Measurements from ENCODE around the gene OR10G7. TPM values are rescaled to one million over a fixed set of nuclear protein-coding genes. Genes with fewer than 3 reads are reported as not detected.

OR10G7 gene
- total and polyA plus RNA-seq, 2 donors (not counting 3 experiments of a cell fraction or from before 2014, with no cell fraction given) = not detected

- no peaks in the 10 kb centered on the region for H3K9me3 ChIP-seq (replicated peaks; ENCODE audit: control insufficient read depth, insufficient read depth, low read length)
- no peaks in the 10 kb centered on the region for H3K4me1 ChIP-seq (ENCODE audit: control insufficient read depth, extremely low read depth, insufficient read depth, low read length)
- no peak overlapping the region for H2AFZ ChIP-seq (ENCODE audit: low read depth, low read length)
- H3K4me2 ChIP-seq (ENCODE audit: insufficient read depth, low read length) = no peak overlapping the region
- H3K36me3 ChIP-seq (ENCODE audit: control insufficient read depth in 2 of 2, extremely low read depth in 1 of 2, insufficient read depth in 2 of 2, low read length in 2 of 2) = no peaks in the 10 kb centered on the region
- intact Hi-C loops (cut with micrococcal nuclease) = no loop called here
- H4K20me1 ChIP-seq (replicated peaks; ENCODE audit: control insufficient read depth, extremely low read depth, insufficient read depth, low read length) = no peaks in the 10 kb centered on the region
- TF ChIP-seq MAX (IDR thresholded peaks at IDR 0.05; ENCODE audit: insufficient read depth, insufficient read length) = no peak
- TF ChIP-seq CTCF (IDR thresholded peaks at IDR 0.05; ENCODE audit: extremely low read depth in 1 of 2, insufficient read depth in 1 of 2, low read depth in 1 of 2, low read length in 2 of 2) = no peak
- TF ChIP-seq EZH2 (IDR thresholded peaks at IDR 0.05; ENCODE audit: borderline replicate concordance, low read depth, low read length, severe bottlenecking) = no peak
- no peak for TF ChIP-seq FOS (IDR thresholded peaks at IDR 0.05; ENCODE audit: borderline replicate concordance, insufficient read depth, low read length)
- TF ChIP-seq GATA2 (IDR thresholded peaks at IDR 0.05; ENCODE audit: insufficient read depth, insufficient read length, low read depth, low read length) = no peak
- TF ChIP-seq JUN (IDR thresholded peaks at IDR 0.05; ENCODE audit: borderline replicate concordance, insufficient read depth, insufficient read length, low read depth) = no peak
- no peak for TF ChIP-seq MYC (IDR thresholded peaks at IDR 0.05; ENCODE audit: low read depth, low read length)
- TF ChIP-seq POLR2A (IDR thresholded peaks at IDR 0.05; ENCODE audit: low read depth, low read length) = no peak
- TF ChIP-seq POLR2AphosphoS5 (IDR thresholded peaks at IDR 0.05; ENCODE audit: insufficient read depth, low read depth, low read length) = no peak
- FAIRE-seq (no peak), DNase-seq (ENCODE audit: low read depth, low spot score) (no peak)
- H3K9ac ChIP-seq (replicated peaks; ENCODE audit: extremely low read depth, insufficient read depth, low read length) = no peak overlapping the region
- dilution Hi-C loops (cut with MboI; ENCODE audit: extremely low pct_ligation_motif_present, low sequenced_read_pairs) = no loop called here
- POLR2A ChIA-PET = no interaction called here
- peaks cover 4 to 14% of the 10 kb centered on the region in 2 experiments for H3K27me3 ChIP-seq (ENCODE audit: control insufficient read depth in 2 of 2, insufficient read depth in 2 of 2, low read length in 2 of 2)
- no peaks in the 10 kb centered on the region for H3K9me1 ChIP-seq (replicated peaks; ENCODE audit: control insufficient read depth, extremely low read depth, insufficient read depth, low read length)
- CTCF ChIA-PET = interaction anchor here (1.0 to 1.1 kb wide), 2 partner anchors 11 to 14 kb away, joined by 3 read pairs; no protein-coding TSS in a partner anchor
- no peak overlapping the region for H3K4me3 ChIP-seq (replicated peaks in 1 of 3; ENCODE audit: insufficient read depth in 1 of 3, low read depth in 1 of 3, low read length in 3 of 3)
- no peak overlapping the region for H3K27ac ChIP-seq (ENCODE audit: insufficient read depth, low read depth, low read length)
- BruUV-seq (replicated peaks) = no TSS peak
- no peaks in the 10 kb centered on the region for H3K79me2 ChIP-seq (ENCODE audit: control insufficient read depth, insufficient read depth, low read length)
Measured at GRCh38 chr11:124085583-124085982, 44.5 kb upstream of the OR10G7 start.

Measured in endothelial cell of umbilical vein (primary cell).